ENCODE results near the gene FGD2. TPM values are rescaled to one million over a fixed set of nuclear protein-coding genes. Genes with fewer than 3 reads are reported as not detected.

FGD2 gene
- polyA plus RNA-seq, 3 donors from 2014 or later = 0.77 to 3.6 (median 1.9) TPM

DNA sequence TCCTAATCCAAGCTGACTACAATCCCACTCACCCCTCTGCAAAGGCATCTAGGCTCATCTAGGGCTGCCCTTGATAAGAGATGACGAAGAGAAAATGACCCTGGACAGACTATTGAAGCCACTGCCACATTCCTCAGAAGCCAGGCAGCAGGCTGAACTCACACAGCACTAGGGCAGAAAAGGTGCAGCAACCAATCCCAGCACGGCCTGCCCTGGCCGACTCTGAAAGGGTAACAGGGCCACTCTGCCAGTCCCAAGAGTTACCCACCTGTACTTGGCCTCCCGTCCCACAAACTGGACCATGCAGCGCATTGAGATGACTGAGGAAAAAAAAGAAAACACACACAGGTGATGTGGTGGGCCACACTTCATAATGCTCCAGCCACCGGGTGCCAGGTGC is 28.5 kb upstream of the FGD2 start:
- H3K27ac Mint-ChIP-seq = no peak overlapping the region
- peaks cover 15 to 45% (median 17%) of the 10 kb centered on the region in 3 donors for H3K36me3 Mint-ChIP-seq
- peaks cover 0 to 3% (median 1%) of the 10 kb centered on the region in 3 donors for H3K27me3 Mint-ChIP-seq (ENCODE audit: low read depth in 3 of 3)
- H3K4me3 Mint-ChIP-seq = no peak overlapping the region
- H3K4me1 Mint-ChIP-seq = peaks cover 20 to 29% of the 10 kb centered on the region in 2 donors
- DNase-seq = no peak
- peaks cover 0 to 2% (median 0%) of the 10 kb centered on the region in 6 donors for H3K9me3 Mint-ChIP-seq

DNA sequence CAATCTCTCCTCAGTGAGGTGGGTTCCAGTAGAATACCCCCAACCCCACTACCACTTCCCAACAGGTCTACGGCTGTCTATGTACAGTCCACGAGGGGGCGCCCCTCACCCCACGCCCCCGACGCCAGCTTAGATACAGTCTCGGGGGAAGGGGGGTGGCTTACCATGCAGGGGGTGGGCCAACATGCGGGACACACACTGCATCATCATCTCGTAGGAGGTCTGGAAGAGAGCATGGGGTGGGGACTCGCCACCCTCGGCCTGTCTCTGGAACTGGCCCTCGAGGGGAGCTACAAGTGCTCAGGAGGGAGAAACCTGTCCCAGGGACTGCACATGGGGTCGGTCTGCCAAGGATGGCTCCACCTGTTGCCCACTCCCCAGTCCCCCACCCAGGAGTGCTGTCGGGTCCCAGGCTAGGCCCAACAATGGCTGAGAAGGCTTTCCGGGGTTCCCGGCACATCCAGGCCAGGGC is 27.9 kb upstream of the FGD2 start:
- Mint-ChIP-seq H3K9me3 (peaks cover 0 to 2% (median 0%) of the 10 kb centered on the region in 6 donors), H3K4me1 (peaks cover 22 to 34% of the 10 kb centered on the region in 2 donors), H3K36me3 (peaks cover 12 to 40% (median 17%) of the 10 kb centered on the region in 3 donors), H3K27me3 (ENCODE audit: low read depth in 3 of 3) (peaks cover 0 to 3% (median 2%) of the 10 kb centered on the region in 3 donors), H3K27ac (no peak overlapping the region), H3K4me3 (no peak overlapping the region)
- no peak for DNase-seq

DNA sequence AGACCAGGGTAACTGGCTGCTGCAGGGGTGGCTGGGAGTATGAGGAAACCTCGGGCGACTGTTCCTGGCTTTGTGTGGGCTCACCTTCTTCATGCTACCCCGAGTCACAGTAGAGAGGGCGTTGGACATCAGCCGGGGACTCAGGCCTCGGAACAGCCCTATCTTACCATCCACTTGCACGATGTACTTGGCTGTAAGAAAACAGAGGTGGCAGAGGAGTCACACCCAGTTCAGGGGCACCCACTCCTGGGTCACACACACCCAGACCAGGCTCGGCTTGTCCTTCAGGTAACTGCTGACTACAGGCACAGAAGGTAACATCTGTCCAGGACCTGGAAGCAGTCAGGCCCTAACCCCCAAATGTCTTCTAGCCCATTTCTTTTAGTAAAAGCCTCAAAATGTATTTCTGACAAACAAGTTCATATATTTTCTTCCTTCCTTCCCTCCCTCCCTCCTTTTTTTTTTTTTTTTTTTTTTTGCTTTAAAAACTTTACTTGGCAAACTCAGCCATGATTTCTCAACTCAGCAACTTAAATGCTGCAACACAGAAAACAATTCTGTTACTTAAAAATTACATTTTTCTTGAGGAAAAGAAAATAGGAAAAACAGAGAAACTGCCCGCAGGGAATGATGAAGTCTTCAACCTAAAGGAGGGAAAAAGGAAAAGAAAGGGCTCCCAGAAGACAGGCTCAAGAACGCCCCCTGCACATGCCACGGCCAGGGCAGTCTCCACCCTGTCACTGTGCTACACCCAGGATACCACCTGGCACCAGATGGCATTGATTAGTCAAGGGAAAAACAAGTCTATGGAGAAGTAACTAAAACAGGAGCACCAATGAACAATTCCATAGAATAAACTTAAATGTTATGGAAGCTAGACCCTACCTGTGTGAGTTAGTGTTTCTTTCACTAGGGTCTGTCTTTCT is 26.8 kb upstream of the FGD2 start:
- Mint-ChIP-seq H3K4me1 (peaks cover 22 to 34% of the 10 kb centered on the region in 2 donors), H3K4me3 (no peak overlapping the region), H3K27me3 (ENCODE audit: low read depth in 3 of 3) (peaks cover 0 to 3% (median 2%) of the 10 kb centered on the region in 3 donors), H3K9me3 (peaks cover 0 to 2% (median 0%) of the 10 kb centered on the region in 6 donors), H3K27ac (peak overlapping the region in 2 of 6 donors; percentile 17 to 56), H3K36me3 (peaks cover 9 to 33% (median 10%) of the 10 kb centered on the region in 3 donors)
- no peak for DNase-seq

DNA sequence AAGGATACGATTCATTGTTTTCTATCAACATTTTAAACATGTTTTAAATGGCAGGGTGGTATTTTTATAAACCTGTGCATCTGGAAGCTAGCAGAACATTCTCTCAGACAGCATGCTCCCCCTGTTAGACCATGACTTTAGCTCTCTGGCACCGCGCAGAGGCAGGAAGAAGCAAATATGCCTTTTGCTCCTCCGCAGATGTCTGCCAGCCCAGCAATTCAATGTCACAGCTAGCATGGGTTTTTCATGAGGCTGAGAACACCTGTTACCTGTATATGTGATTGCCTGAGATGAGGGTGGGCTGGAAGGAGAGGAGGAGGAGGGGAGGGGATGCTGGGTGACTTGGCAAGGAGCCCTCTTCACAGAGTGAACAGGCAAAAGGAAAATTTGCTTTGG is 26.1 kb upstream of the FGD2 start:
- DNase-seq = no peak
- Mint-ChIP-seq H3K27me3 (ENCODE audit: low read depth in 3 of 3) (peaks cover 0 to 3% (median 2%) of the 10 kb centered on the region in 3 donors), H3K9me3 (peaks cover 0 to 2% (median 0%) of the 10 kb centered on the region in 6 donors), H3K4me3 (no peak overlapping the region), H3K27ac (peak overlapping the region in 2 of 6 donors; percentile 17 to 56), H3K4me1 (peaks cover 22 to 34% of the 10 kb centered on the region in 2 donors), H3K36me3 (peaks cover 5 to 33% (median 9%) of the 10 kb centered on the region in 3 donors)

DNA sequence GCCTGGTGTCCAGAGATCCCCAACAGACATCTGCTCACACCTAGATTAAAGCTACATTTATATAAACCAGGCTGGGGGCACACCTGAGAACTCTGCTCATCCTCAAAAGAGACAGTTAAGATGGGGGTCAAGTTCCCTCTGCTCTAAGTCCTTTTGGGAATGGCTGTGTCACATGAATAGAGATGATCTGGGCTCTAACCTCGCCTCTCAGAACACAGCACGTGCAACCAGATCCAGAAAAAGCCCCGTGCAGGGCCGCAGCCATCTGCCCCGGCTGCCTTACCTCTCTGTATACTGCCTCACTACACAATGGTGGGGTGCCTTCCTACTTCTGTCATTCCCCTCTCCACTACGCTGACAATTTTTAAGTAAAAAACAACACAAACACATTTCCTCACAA is 25.3 kb upstream of the FGD2 start:
- Mint-ChIP-seq H3K27ac (peak overlapping the region in 3 of 6 donors; percentile 2 to 42 (median 9)), H3K4me1 (peaks cover 22 to 34% of the 10 kb centered on the region in 2 donors), H3K4me3 (no peak overlapping the region), H3K36me3 (peaks cover 5 to 25% (median 9%) of the 10 kb centered on the region in 3 donors), H3K9me3 (peaks cover 0 to 2% (median 0%) of the 10 kb centered on the region in 6 donors), H3K27me3 (ENCODE audit: low read depth in 3 of 3) (peaks cover 0 to 3% (median 2%) of the 10 kb centered on the region in 3 donors)
- no peak for DNase-seq

DNA sequence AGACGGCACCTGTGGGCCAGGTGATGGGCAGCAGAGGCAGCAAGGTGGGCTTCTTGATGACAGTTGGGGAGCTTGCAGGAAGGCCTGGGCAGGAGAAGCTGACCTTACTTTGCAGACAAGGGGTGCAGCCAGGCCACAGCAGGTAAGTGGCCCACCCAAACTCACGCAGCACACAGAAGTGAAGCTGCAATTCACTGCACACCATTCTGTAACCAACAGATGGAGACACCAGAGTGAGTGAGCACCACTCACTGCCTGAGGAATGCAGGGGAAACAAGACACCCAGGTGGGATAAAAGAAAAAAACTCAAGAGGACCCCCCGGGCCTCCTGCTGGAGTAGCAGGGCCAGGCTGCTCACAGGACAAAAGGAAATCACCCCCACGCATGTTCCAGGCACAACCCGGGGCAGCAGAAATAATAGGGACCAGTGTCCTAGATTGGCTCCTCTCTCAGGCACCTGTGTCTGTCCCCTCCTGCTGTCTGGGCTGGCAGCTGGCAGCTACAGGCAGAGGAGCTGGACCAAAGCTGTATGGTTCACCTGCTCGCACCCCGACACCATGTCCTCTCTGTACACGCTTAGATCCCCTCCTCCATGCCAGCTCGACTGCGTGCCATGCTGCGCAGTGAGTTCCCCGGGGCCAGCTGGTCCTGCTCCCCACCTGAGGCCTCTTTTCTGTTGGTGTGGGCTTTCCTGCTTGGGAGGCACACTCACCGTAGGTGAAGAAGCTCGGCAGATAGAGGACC is 24.4 kb upstream of the FGD2 start:
- peaks cover 0 to 2% (median 0%) of the 10 kb centered on the region in 6 donors for H3K9me3 Mint-ChIP-seq
- peaks cover 22 to 34% of the 10 kb centered on the region in 2 donors for H3K4me1 Mint-ChIP-seq
- peak overlapping the region in 3 of 6 donors; percentile 2 to 42 (median 15) for H3K27ac Mint-ChIP-seq
- no peak overlapping the region for H3K4me3 Mint-ChIP-seq
- peaks cover 0 to 17% (median 5%) of the 10 kb centered on the region in 3 donors for H3K36me3 Mint-ChIP-seq
- no peak for DNase-seq
- H3K27me3 Mint-ChIP-seq (ENCODE audit: low read depth in 3 of 3) = peaks cover 0 to 3% (median 2%) of the 10 kb centered on the region in 3 donors

DNA sequence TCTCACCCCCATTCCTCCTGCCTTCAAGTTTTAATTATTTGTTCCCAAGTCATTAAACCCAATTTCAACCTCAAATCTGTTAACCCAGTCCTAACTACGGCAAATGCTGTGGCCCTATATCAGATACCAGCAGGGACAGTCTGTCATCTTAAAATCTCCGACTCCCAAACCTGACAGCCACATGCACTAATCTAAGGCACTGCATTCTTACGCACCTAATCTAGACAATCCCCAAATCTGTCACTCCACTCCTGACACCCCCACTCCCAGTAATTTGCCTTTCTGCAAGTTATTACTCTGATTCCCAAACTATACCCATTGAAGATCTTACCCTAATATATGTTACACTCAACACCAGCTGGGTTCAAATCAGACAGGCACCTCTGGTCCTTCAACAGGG is 21.9 kb upstream of the FGD2 start:
- H3K9me3 Mint-ChIP-seq = peaks cover 0 to 2% (median 0%) of the 10 kb centered on the region in 6 donors
- peaks cover 4 to 5% (median 4%) of the 10 kb centered on the region in 3 donors for H3K27me3 Mint-ChIP-seq (ENCODE audit: low read depth in 3 of 3)
- H3K4me3 Mint-ChIP-seq = no peak overlapping the region
- H3K4me1 Mint-ChIP-seq = peaks cover 33 to 47% of the 10 kb centered on the region in 2 donors
- H3K27ac Mint-ChIP-seq = no peak overlapping the region
- DNase-seq = no peak
- H3K36me3 Mint-ChIP-seq = peaks cover 0 to 1% (median 0%) of the 10 kb centered on the region in 3 donors

DNA sequence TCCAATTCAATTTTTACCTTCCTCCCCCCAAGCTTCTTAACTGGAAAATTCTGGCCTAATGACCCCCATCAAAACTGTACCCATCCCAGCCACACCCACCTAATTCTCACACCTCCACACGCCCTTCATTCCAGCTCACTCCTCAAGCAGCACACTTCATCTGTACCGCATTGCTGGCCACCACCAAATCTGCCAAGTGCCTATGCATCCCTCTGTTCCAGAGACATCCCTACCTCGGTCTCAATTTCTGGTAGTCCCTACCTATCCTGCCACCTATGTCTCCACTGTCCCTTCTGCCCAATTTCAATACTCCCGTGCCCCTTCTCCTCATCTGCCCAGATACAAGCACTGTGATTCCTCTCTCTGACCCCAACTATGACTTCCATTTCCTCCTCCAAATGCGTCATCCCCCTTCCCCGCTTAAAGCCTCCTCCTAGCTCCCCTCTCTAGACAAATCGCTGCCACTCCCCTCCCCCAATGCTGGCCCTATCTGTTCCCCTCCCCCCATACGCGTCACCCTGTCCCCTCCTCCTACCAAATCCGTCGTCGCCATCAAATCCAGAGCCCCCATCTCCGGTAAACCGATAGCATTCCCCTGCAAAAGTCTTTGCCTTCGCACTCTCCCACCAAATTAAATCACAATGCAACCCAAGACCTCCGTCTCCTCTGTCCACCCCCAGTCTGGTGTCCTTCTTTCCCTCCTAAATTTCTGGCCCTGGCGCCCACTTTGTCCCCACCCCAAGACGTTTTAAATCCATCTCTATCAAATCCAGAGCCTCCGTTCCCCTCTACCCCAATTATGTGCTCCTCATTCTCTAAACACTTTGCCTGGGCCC is 20.7 kb upstream of the FGD2 start:
- peak; percentile 31 to 43 (median 35) for DNase-seq
- Mint-ChIP-seq H3K27ac (no peak overlapping the region), H3K27me3 (ENCODE audit: low read depth in 3 of 3) (peaks cover 4 to 5% (median 4%) of the 10 kb centered on the region in 3 donors), H3K9me3 (peaks cover 0 to 2% (median 0%) of the 10 kb centered on the region in 6 donors), H3K4me3 (no peak overlapping the region), H3K4me1 (peaks cover 26 to 36% of the 10 kb centered on the region in 2 donors), H3K36me3 (no peaks in the 10 kb centered on the region)

DNA sequence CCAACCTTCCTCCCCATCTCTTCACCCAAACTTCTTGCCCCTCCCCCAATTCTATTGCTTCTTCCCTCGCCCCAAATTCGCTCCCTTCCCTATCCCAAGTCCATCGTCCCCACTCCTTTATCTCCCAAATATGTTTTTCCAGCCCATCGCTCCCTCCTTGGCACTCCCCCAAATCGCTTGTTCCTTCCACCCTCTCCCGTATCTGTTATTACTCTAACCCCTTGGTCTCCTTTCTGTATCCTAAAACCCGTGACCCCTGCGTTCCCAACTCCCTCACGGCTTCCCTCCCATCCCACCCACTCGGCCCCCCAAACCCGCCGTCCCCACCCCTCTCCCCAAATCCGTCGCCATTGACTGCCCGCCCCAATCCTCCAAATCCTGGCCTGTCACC is 20.0 kb upstream of the FGD2 start:
- H3K36me3 Mint-ChIP-seq = no peaks in the 10 kb centered on the region
- H3K27me3 Mint-ChIP-seq (ENCODE audit: low read depth in 3 of 3) = peaks cover 4 to 5% (median 4%) of the 10 kb centered on the region in 3 donors
- peaks cover 0 to 2% (median 0%) of the 10 kb centered on the region in 6 donors for H3K9me3 Mint-ChIP-seq
- no peak overlapping the region for H3K4me3 Mint-ChIP-seq
- peaks cover 23 to 30% of the 10 kb centered on the region in 2 donors for H3K4me1 Mint-ChIP-seq
- DNase-seq = no peak
- peak overlapping the region in 1 of 6 donors; percentile 63 for H3K27ac Mint-ChIP-seq

DNA sequence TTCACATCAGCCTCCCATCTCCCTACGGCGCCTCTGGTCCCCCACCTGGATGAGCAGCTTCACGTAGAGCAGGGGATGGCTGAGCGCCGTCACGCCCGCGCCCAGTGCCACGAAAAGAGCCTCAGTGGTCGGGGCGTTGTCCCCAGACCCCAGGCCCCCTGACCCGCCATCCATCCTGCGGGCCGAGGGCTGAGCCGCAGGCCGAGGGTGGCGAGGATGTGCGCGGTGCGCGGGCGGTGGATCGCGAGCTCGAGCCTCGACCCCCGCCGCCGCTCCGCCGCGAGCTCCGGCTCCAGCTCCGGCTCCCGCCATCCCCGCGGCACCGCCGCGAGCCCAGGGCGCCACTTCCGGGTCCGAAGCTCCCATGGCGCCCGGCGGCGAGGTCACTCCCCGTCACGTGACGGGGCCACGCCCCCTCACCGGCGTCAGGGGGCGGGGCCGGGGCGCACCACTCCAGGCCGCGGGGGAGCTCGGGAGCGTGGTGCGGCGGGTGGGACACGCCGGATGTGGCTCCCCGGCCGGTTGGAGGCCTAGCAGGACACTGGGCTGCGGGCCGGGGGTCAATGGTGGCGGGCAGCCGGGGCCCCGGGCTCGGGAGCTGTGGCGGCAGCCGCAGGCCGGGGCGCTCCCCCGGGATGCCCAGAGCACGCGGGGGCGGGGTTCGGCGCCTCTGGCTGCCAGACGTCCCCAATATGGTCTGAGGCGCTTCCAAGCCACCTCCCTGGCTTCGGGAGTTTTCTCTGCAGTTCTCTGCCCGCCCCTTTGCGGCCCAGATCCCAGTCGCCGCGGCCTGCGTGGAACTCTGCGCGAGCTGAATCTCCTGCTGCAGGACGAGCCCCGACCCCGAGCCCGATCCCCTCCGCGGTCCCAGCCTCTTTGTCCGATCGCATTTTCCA is 19.4 kb upstream of the FGD2 start, which contains the start of gene MTCH1:
Gene MTCH1, minus strand, starts transcription at position 389 of the 896 bp plus-strand sequence. Its CDS starts 23 bp downstream, at position 366.
- H3K36me3 Mint-ChIP-seq = no peaks in the 10 kb centered on the region
- H3K4me1 Mint-ChIP-seq = peaks cover 20 to 24% of the 10 kb centered on the region in 2 donors
- DNase-seq = peak; percentile 90 to 94 (median 93)
- peak within 1 kb of the TSS; percentile 91 to 98 (median 96) for H3K27ac Mint-ChIP-seq
- H3K27me3 Mint-ChIP-seq (ENCODE audit: low read depth in 3 of 3) = peaks cover 4 to 5% (median 4%) of the 10 kb centered on the region in 3 donors
- peak within 1 kb of the TSS; percentile 95 to 99 (median 97) for H3K4me3 Mint-ChIP-seq
- H3K9me3 Mint-ChIP-seq = no peaks in the 10 kb centered on the region

DNA sequence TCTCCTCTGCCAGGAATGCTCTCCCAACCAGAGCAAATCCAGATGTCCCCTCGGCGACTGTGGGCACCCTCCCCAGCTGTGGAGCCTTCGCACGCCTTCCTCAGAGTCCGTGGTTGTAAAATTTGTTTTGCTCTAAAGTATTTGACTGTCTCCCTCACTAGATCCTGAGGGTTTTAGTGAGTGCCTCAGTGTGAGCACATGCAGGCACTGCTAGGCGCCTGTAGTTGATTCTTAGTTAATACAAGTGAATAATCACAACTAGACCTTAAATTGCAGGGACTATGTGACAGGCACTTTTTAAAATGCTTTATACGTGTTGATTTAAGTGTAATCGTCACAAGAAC is 18.8 kb upstream of the FGD2 start:
- no peak for DNase-seq
- peak overlapping the region; percentile 95 to 99 (median 97) for H3K4me3 Mint-ChIP-seq
- no peaks in the 10 kb centered on the region for H3K36me3 Mint-ChIP-seq
- peak overlapping the region; percentile 91 to 98 (median 96) for H3K27ac Mint-ChIP-seq
- no peaks in the 10 kb centered on the region for H3K9me3 Mint-ChIP-seq
- H3K27me3 Mint-ChIP-seq (ENCODE audit: low read depth in 3 of 3) = peaks cover 4 to 6% (median 5%) of the 10 kb centered on the region in 3 donors
- peaks cover 16 to 20% of the 10 kb centered on the region in 2 donors for H3K4me1 Mint-ChIP-seq

DNA sequence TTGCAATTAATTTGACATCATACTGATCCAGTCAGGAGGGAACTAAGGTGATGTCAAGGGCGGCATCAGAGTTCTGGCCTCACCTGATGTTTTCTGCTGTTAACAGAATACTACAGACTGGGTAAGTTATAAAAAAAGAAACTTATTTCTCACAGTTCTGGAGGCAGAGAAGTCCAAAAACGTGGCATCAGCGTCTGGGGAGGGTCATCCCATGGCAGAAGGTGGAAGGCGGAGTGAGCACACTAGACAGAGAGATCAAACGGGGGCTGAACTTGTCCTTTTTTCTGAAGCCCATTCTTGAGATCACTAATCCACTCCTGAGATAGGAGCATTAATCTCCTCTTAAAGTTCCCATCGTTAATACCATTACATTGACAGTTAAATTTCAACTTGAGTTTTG is 16.2 kb upstream of the FGD2 start:
- H3K27ac Mint-ChIP-seq = no peak overlapping the region
- H3K27me3 Mint-ChIP-seq (ENCODE audit: low read depth in 3 of 3) = peaks cover 2 to 8% (median 5%) of the 10 kb centered on the region in 3 donors
- no peak overlapping the region for H3K4me3 Mint-ChIP-seq

More for the DNA sequence above, 16.2 kb upstream of the FGD2 start:
- Mint-ChIP-seq H3K4me1 (peaks cover 11 to 13% of the 10 kb centered on the region in 2 donors), H3K9me3 (no peaks in the 10 kb centered on the region), H3K36me3 (no peaks in the 10 kb centered on the region)
- DNase-seq = no peak
